ENCODE measurements around the gene CST6.

Gene CST6

GRCh38 chr11:66042227-66042995 lies 30.6 kb downstream of the CST6 start:
- no peak for TF ChIP-seq CTCF (conservative IDR thresholded peaks at IDR 0.05)
- no peak for TF ChIP-seq ZFX (IDR thresholded peaks at IDR 0.05)
- no peak overlapping the region for H3K27ac ChIP-seq

- no peak overlapping the region for H3K27ac ChIP-seq
- TF ChIP-seq ZFX (IDR thresholded peaks at IDR 0.05) (no peak), CTCF (conservative IDR thresholded peaks at IDR 0.05) (no peak)
Observed at GRCh38 chr11:66042996-66043906, 31.4 kb downstream of the CST6 start.

GRCh38 chr11:66044757-66045156 lies 32.9 kb downstream of the CST6 start:
- TF ChIP-seq ZFX (IDR thresholded peaks at IDR 0.05) (no peak), CTCF (conservative IDR thresholded peaks at IDR 0.05) (0 out of 2 replicates have a peak, but pooled peaks have one; percentile 59)
- H3K27ac ChIP-seq: no peak overlapping the region

- no peak overlapping the region for H3K27ac ChIP-seq
- TF ChIP-seq CTCF (conservative IDR thresholded peaks at IDR 0.05) (peak; percentile 98), ZFX (IDR thresholded peaks at IDR 0.05) (no peak)
Observed at GRCh38 chr11:66045177-66045639, 33.4 kb downstream of the CST6 start.

GRCh38 chr11:66046901-66047300 lies 35.1 kb downstream of the CST6 start:
- no peak overlapping the region for H3K27ac ChIP-seq
- TF ChIP-seq ZFX (IDR thresholded peaks at IDR 0.05) (no peak), CTCF (conservative IDR thresholded peaks at IDR 0.05) (no peak)

GRCh38 chr11:66047541-66048365 lies 35.9 kb downstream of the CST6 start:
- H3K27ac ChIP-seq: no peak overlapping the region
- TF ChIP-seq CTCF (conservative IDR thresholded peaks at IDR 0.05) (no peak), ZFX (IDR thresholded peaks at IDR 0.05) (no peak)

All from C4-2B (cell line).